Skeletal muscle tissue (tissue), 4 donors: Measurements from ENCODE around the gene CWF19L1. TPM values are rescaled to one million over a fixed set of nuclear protein-coding genes. Genes with fewer than 3 reads are reported as not detected.
A peak's percentile ranks its signal among the peaks of the same experiment; 100 is the strongest.

Source experiments
- H3K27ac ChIP-seq: one replicate; pipeline ENCODE4 v1.7.0; 2013; ENCODE audit warnings: mild to moderate bottlenecking, low read depth, low read length, inconsistent platforms
- H3K27me3 ChIP-seq, 3 donors: one replicate each; pipeline ENCODE4 v1.7.0; 2013; ENCODE audit warnings: low read length in 3 of 3; ENCODE audit not compliant: control insufficient read depth in 3 of 3, insufficient read depth in 3 of 3
- H3K36me3 ChIP-seq, 3 donors: one replicate each; pipeline ENCODE4 v1.7.0; 2013; ENCODE audit warnings: low read length in 3 of 3; ENCODE audit not compliant: control insufficient read depth in 3 of 3, insufficient read depth in 3 of 3
- H3K4me1 ChIP-seq, 3 donors: one replicate each; pipeline ENCODE4 v1.7.0; 2013; ENCODE audit warnings: low read length in 3 of 3, mild to moderate bottlenecking in 3 of 3; ENCODE audit not compliant: control insufficient read depth in 3 of 3, insufficient read depth in 3 of 3
- H3K4me3 ChIP-seq, 3 donors: one replicate each; pipeline ENCODE4 v1.7.0; 2013; ENCODE audit warnings: low read length in 3 of 3
- H3K9ac ChIP-seq, 3 donors: one replicate each; pipeline ENCODE4 v1.7.0; 2013; ENCODE audit warnings: low read length in 3 of 3, mild to moderate bottlenecking in 3 of 3, moderate library complexity in 2 of 3, low read depth in 1 of 3
- H3K9me3 ChIP-seq, 3 donors: one replicate each; pipeline ENCODE4 v1.7.0; 2013; ENCODE audit warnings: low read length in 3 of 3; ENCODE audit not compliant: control insufficient read depth in 3 of 3
- total RNA-seq: library from RNA; depleted of rRNA; stranded (reverse); fragments of >200 nt; gene quantifications from one replicate; pipeline ENCODE4 v1.2.3, GENCODE V29; 2014
- donor health status: Osteomylitis.

The CWF19L1 gene
- total RNA-seq, 1 donor from 2014 or later = 29.2 TPM

GRCh38 chr10:100222529-100222928 lies 44.9 kb downstream of the CWF19L1 start:
- H3K27ac ChIP-seq = no peak overlapping the region
- peaks cover 12 to 46% (median 35%) of the 10 kb centered on the region in 3 donors for H3K36me3 ChIP-seq
- no peak overlapping the region for H3K4me3 ChIP-seq
- no peaks in the 10 kb centered on the region for H3K4me1 ChIP-seq
- H3K9me3 ChIP-seq = no peaks in the 10 kb centered on the region
- H3K9ac ChIP-seq = no peak overlapping the region
- no peaks in the 10 kb centered on the region for H3K27me3 ChIP-seq

- Histone ChIP-seq H3K27ac (no peak overlapping the region), H3K36me3 (peaks cover 18 to 47% (median 35%) of the 10 kb centered on the region in 3 donors), H3K27me3 (no peaks in the 10 kb centered on the region), H3K4me1 (no peaks in the 10 kb centered on the region), H3K9ac (no peak overlapping the region), H3K4me3 (no peak overlapping the region), H3K9me3 (no peaks in the 10 kb centered on the region)
These were observed 51.4 kb downstream of the CWF19L1 start for GRCh38 chr10:100216006-100216405.

DNA sequence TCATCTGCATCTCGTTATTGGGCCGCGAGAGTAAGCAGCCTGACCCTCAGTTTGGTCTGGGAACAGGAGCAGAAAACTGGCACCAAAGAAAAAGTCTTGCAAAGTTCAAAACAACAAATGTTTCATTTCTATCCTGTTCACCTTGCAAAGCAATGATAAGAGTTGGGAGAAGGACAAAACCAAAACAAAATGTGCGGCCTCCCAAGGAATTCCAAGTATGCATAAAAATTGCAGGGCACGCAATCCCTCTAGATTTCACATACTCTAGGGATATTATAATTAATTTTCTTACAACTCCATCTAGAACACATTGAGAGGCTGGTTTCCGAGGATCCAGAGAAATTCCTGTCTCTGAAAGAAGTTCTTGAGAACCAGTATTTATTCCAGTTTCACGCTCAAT lies 58.1 kb downstream of the CWF19L1 start:
- Histone ChIP-seq H3K36me3 (peaks cover 12 to 30% (median 16%) of the 10 kb centered on the region in 3 donors), H3K27me3 (no peaks in the 10 kb centered on the region)

DNA sequence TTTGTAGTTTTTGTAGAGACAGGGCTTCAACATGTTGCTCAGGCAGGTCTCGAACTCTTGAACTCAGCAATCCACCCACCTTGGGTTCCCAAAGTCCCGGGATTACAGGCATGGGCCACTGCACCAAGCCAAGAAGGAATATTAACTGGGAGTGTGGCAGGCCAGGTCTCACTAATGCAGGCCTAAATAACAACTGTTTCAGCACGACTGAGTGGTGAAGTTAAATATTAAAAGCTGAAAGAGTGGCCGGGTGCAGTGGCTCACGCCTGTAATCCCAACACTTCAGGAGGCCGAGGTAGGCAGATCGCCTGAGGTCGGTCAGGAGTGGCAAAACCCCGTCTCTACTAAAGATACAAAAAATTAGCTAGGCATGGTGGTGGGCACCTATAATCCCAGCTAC lies 59.2 kb downstream of the CWF19L1 start:
- H3K36me3 ChIP-seq = peaks cover 18 to 39% (median 22%) of the 10 kb centered on the region in 3 donors

More for the DNA sequence above, 58.1 kb downstream of the CWF19L1 start:
- Histone ChIP-seq H3K4me3 (no peak overlapping the region), H3K4me1 (no peaks in the 10 kb centered on the region), H3K9ac (no peak overlapping the region), H3K9me3 (no peaks in the 10 kb centered on the region), H3K27ac (no peak overlapping the region)

DNA sequence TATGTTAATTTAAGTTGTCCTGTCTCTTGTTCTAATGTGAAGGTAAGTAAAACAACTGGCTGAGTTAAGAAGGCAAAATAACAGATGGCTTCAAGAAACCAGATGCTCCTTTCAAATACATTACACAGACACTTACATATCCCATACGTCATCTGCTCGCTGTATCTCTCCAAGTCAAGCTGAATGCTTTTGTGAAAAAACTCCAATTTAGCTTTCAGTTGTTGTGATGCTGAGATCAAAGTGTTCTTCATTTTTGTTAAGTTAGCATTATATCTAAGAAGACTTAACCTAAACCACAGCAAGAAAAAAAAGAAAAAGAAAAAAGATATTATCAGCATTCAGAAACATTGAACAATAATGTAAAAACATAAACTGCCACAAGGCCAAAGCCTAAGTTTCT lies 63.1 kb downstream of the CWF19L1 start:
- Histone ChIP-seq H3K27me3 (no peaks in the 10 kb centered on the region), H3K36me3 (peaks cover 25 to 54% (median 46%) of the 10 kb centered on the region in 3 donors), H3K4me3 (no peak overlapping the region), H3K9ac (no peak overlapping the region), H3K9me3 (no peaks in the 10 kb centered on the region), H3K27ac (no peak overlapping the region), H3K4me1 (no peaks in the 10 kb centered on the region)

More for the DNA sequence above, 59.2 kb downstream of the CWF19L1 start:
- Histone ChIP-seq H3K9me3 (no peaks in the 10 kb centered on the region), H3K27me3 (no peaks in the 10 kb centered on the region), H3K4me1 (no peaks in the 10 kb centered on the region), H3K4me3 (no peak overlapping the region), H3K9ac (no peak overlapping the region), H3K27ac (no peak overlapping the region)

- Histone ChIP-seq H3K9me3 (no peaks in the 10 kb centered on the region), H3K27me3 (no peaks in the 10 kb centered on the region), H3K36me3 (peaks cover 23 to 63% (median 60%) of the 10 kb centered on the region in 3 donors), H3K4me3 (no peak overlapping the region), H3K27ac (no peak overlapping the region), H3K4me1 (no peaks in the 10 kb centered on the region), H3K9ac (no peak overlapping the region)
These were observed 65.9 kb downstream of the CWF19L1 start for GRCh38 chr10:100201549-100201948.

DNA sequence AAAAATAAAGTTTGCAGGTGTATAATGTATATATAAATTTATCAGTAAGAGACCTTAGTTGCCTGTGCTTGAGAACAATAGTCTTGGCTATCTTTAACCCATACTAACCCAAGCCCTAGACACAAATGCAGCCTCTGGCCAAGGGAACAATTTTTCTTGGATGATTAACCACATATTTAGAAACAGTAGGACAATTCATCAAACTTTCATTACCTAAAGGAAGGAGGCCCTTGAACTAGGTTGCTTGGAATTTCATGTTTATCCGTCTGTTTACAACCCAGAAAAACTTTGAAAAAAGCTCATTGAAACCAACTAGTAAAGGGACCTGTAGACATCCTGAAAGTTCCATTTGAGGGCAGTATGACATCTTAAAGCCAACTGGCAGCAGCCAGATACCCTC lies 72.7 kb downstream of the CWF19L1 start:
- Histone ChIP-seq H3K9ac (peak overlapping the region in 1 of 3 donors; percentile 15), H3K36me3 (peaks cover 15 to 61% (median 58%) of the 10 kb centered on the region in 3 donors), H3K27me3 (no peaks in the 10 kb centered on the region), H3K9me3 (no peaks in the 10 kb centered on the region), H3K4me3 (no peak overlapping the region), H3K27ac (no peak overlapping the region), H3K4me1 (no peaks in the 10 kb centered on the region)

DNA sequence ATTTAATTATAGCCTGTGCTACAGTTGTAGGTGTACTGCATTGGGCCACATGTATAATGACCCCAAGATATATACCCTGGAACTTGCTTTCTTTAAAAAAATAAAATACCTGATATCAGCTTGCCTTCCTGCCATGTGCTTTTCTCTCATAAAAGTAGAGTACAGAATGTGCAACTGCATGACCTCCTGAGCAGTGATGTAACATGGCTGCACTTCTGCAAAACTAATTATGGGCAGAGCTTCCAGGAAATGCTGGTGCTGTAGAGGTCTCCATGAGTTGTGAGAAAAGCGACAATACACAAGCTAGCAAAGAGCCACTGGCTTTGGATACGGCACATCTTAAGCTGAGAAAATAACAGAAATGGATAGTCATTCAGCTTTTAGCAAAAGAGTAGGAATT lies 75.1 kb downstream of the CWF19L1 start:
- Histone ChIP-seq H3K9me3 (no peaks in the 10 kb centered on the region), H3K36me3 (peaks cover 14 to 52% (median 46%) of the 10 kb centered on the region in 3 donors), H3K4me1 (peaks cover 0 to 5% (median 3%) of the 10 kb centered on the region in 3 donors), H3K9ac (no peak overlapping the region), H3K27ac (no peak overlapping the region), H3K4me3 (no peak overlapping the region), H3K27me3 (no peaks in the 10 kb centered on the region)

- no peaks in the 10 kb centered on the region for H3K9me3 ChIP-seq
- peak overlapping the region; percentile 93 to 96 (median 93) for H3K9ac ChIP-seq
- H3K4me3 ChIP-seq = peak overlapping the region; percentile 83 to 100 (median 92)
- H3K27me3 ChIP-seq = no peaks in the 10 kb centered on the region
- peak overlapping the region; percentile 90 for H3K27ac ChIP-seq
- peaks cover 12 to 32% (median 23%) of the 10 kb centered on the region in 3 donors for H3K36me3 ChIP-seq
- peaks cover 15 to 27% (median 25%) of the 10 kb centered on the region in 3 donors for H3K4me1 ChIP-seq
These were observed 80.9 kb downstream of the CWF19L1 start for GRCh38 chr10:100186253-100187212.
